Measurements from ENCODE around the gene KLRD1.
"Not testable (repeated sequence)": the region's sequence is repeated elsewhere in the genome, so short reads cannot be mapped to it uniquely, and the experiment has no call there.

The KLRD1 gene

GRCh38 chr12:10369557-10370415, 62.1 kb downstream of the KLRD1 start:
- no peak for DNase-seq

- DNase-seq: not testable (repeated sequence)
Measured at GRCh38 chr12:10371893-10372535, 64.3 kb downstream of the KLRD1 start.

GRCh38 chr12:10372559-10372958, 64.9 kb downstream of the KLRD1 start:
- no peak for DNase-seq

- no peak for DNase-seq
Measured at GRCh38 chr12:10374624-10375018, 67.0 kb downstream of the KLRD1 start.

DNA sequence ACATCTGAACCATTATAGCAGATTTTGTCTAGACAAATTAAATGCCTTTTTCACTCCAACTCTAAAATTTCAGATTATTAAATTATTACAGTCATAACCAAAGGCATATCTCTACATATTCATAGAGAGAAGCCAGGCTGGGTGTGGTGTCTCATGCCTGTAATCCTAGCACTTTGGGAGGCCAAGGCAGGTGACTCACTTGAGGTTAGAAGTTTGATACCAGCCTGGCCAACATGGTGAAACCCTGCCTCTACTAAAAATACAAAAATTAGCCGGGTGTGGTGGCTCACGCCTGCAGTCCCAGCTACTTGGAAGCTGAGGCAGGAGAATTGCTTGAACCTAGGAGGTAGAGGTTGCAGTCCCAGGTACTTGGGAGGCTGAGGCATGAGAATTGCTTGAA, 71.1 kb downstream of the KLRD1 start:
- not testable (repeated sequence) for DNase-seq

Data from NCI-H1436 treated with DMSO at 0.1 percent for 48 hours (cell line).